Measurements from ENCODE around the gene LYPD6B. TPM values are rescaled to one million over a fixed set of nuclear protein-coding genes. Genes with fewer than 3 reads are reported as not detected.

LYPD6B gene
- total and polyA plus RNA-seq, 2 experiments from 2014 or later, result 1.7 to 3.6 TPM

GRCh38 chr2:148999451-148999921 is 39.0 kb upstream of the LYPD6B start:
- H3K36me3 Mint-ChIP-seq (ENCODE audit: low read depth), result peaks cover 65% of the 10 kb centered on the region
- peak overlapping the region; percentile 87 for H3K27ac Mint-ChIP-seq
- Histone ChIP-seq H3K27me3 (ENCODE audit: insufficient read depth) (no peaks in the 10 kb centered on the region), H2AFZ (no peak overlapping the region), H4K20me1 (replicated peaks; ENCODE audit: insufficient read depth) (no peaks in the 10 kb centered on the region; the same call in 1 of the 2 replicates), H3K4me2 (peak overlapping the region; percentile 66), H3F3A (replicated peaks; ENCODE audit: low read depth) (no peaks in the 10 kb centered on the region), H3K4me1 (ENCODE audit: insufficient read depth) (peaks cover 30% of the 10 kb centered on the region), H3K4me3 (peak overlapping the region; percentile 34), H3K27ac (ENCODE audit: low read depth) (peak overlapping the region; percentile 80), H3K36me3 (ENCODE audit: insufficient read depth) (peaks cover 8% of the 10 kb centered on the region), H3K9me2 (ENCODE audit: insufficient read depth) (0 out of 2 replicates have a peak, but pooled peaks cover 2% of the 10 kb centered on the region), H3K79me2 (replicated peaks; ENCODE audit: insufficient read depth) (no peaks in the 10 kb centered on the region)
- ATAC-seq, result peak; percentile 72
- peak overlapping the region; percentile 60 for H3K4me3 Mint-ChIP-seq
- H3K27me3 Mint-ChIP-seq (ENCODE audit: insufficient read depth, low read depth, poor library complexity), result peaks cover 7% of the 10 kb centered on the region
- H3K4me1 Mint-ChIP-seq, result peaks cover 46% of the 10 kb centered on the region
- peaks cover 24% of the 10 kb centered on the region for H3K9me3 Mint-ChIP-seq
- peak; percentile 55 for DNase-seq (ENCODE audit: low spot score)
- TF ChIP-seq EZH2phosphoT487 (IDR thresholded peaks at IDR 0.05; ENCODE audit: unreplicated experiment), result no peak

- H3K36me3 Mint-ChIP-seq (ENCODE audit: low read depth), result peaks cover 67% of the 10 kb centered on the region
- H3K4me3 Mint-ChIP-seq, result peak overlapping the region; percentile 60
- peaks cover 24% of the 10 kb centered on the region for H3K9me3 Mint-ChIP-seq
- Histone ChIP-seq H2AFZ (no peak overlapping the region), H3K4me2 (peak overlapping the region; percentile 66), H3F3A (replicated peaks; ENCODE audit: low read depth) (no peaks in the 10 kb centered on the region), H3K36me3 (ENCODE audit: insufficient read depth) (peaks cover 8% of the 10 kb centered on the region), H3K27me3 (ENCODE audit: insufficient read depth) (no peaks in the 10 kb centered on the region), H3K4me1 (ENCODE audit: insufficient read depth) (peaks cover 30% of the 10 kb centered on the region), H3K27ac (ENCODE audit: low read depth) (peak overlapping the region; percentile 80), H4K20me1 (replicated peaks; ENCODE audit: insufficient read depth) (no peaks in the 10 kb centered on the region; the same call in 1 of the 2 replicates), H3K4me3 (peak overlapping the region; percentile 32), H3K9me2 (ENCODE audit: insufficient read depth) (0 out of 2 replicates have a peak, but pooled peaks cover 2% of the 10 kb centered on the region), H3K79me2 (replicated peaks; ENCODE audit: insufficient read depth) (no peaks in the 10 kb centered on the region)
- peaks cover 7% of the 10 kb centered on the region for H3K27me3 Mint-ChIP-seq (ENCODE audit: insufficient read depth, low read depth, poor library complexity)
- peak overlapping the region; percentile 87 for H3K27ac Mint-ChIP-seq
- DNase-seq (ENCODE audit: low spot score) (no peak), ATAC-seq (peak; percentile 27)
- H3K4me1 Mint-ChIP-seq, result peaks cover 51% of the 10 kb centered on the region
- peak; percentile 53; the same call in 1 of the 2 replicates for TF ChIP-seq ZNF462 (CRISPR knock-in tag; IDR thresholded peaks at IDR 0.05)
- no peak for TF ChIP-seq STAT1 (IDR thresholded peaks at IDR 0.05; ENCODE audit: unreplicated experiment)
- TF ChIP-seq NANOG (IDR thresholded peaks at IDR 0.05; ENCODE audit: borderline replicate concordance), result peak; percentile 48; the same call in 1 of the 2 replicates
Observed at GRCh38 chr2:149000158-149000938, 38.2 kb upstream of the LYPD6B start.
